ENCODE measurements around the gene NFAT5.
"Not testable (repeated sequence)": the region's sequence is repeated elsewhere in the genome, so short reads cannot be mapped to it uniquely, and the experiment has no call there.

NFAT5 gene

DNA sequence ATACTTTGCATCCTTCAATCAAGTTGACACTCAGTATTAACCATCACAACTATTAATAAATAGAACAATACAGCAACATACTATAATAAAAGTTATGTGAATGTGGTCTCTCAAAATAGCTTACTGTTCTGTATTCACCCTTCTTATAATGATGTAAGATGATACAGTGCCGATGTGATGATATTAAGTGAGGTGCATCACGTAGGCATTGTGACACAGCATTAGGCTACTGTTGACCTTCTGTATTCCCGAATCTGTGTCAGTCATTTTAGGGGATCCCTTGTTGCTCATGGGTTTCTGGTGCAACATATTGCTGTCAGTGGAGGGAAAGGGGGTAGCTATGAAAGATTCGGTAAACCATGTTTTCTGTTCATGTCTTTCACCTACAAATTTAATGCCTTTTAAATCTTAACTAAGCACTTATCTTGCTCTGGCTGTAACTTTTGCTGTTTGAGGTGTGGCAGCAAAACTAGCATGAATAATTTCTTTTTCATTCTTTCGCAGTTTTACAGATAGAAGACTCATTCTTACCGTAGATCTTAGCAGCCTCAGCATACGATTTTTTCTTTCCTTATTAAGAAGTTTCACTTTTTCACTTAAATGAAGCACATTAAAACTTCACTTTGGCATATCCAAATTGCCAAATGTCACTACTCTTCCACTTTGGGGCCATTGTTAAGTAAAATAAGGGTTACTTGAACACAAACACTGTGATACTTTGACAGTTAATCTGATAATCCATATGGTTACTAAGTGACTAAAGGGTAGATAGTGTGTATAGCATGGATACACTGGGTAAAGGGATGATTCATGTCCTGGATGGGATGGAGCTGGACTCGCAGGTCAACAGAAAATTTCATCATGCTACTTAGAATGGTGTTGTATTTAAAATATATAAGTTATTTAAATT lies 29.6 kb downstream of the NFAT5 start:
- DNase-seq (ENCODE audit: low spot score), result no peak

DNA sequence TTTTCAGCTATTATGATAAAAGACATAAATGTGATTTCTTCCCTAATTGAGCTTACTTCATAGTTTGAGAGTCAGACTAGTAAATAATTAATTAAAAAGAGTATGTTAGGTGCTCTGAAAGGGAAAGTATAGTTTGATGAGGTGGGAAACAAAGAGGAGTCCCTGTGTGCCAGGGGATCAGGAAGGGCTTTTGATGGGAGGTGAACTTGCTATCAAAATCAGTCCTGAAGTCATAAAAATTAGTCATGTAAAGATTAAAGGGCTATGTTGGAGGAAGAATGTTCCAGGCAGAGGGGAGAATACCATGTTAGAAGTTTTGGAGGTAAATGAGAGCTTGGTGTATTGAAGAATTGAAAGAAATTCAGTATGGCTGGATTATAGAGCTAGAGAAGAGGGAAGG lies 31.0 kb downstream of the NFAT5 start:
- DNase-seq (ENCODE audit: low spot score), result no peak

DNA sequence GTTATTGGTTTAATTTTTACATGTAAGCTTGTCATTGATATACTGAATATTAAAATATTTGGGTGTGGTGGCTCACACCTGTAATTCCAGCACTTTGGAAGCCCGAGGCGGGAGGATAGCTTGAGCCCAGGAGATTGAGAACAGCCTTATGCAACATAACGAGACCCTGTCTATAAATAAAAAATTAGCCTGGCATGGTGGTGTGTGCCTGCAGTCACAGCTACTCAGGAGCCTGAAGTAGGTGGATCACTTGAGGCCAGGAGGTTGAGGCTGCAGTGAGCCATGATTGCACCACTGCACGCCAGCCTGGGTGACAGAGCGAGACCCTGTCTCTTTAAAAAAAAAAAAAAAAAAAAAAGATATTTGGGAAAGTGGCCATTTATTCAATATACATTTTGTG lies 32.3 kb downstream of the NFAT5 start:
- no peak for DNase-seq (ENCODE audit: low spot score)

DNA sequence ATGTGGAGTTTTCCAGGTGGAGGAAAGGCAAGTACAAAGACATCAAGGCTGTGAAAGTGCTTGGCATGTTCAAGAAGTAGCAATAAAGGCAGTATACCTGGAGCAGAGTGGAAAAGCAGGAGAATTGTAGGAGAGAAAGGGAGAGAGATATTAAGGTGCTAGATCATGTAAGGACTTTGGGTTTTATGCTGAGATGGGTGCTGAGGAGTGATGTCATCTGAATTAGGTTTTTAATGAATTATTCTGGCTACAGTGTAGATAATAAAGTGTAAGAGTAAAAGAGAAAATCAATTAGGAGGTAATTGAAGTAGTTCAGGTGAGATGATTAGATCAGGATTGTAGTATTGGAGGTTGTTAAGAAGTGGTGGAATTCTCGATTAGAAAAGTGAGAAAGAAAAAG lies 34.0 kb downstream of the NFAT5 start:
- no peak for DNase-seq (ENCODE audit: low spot score)

DNA sequence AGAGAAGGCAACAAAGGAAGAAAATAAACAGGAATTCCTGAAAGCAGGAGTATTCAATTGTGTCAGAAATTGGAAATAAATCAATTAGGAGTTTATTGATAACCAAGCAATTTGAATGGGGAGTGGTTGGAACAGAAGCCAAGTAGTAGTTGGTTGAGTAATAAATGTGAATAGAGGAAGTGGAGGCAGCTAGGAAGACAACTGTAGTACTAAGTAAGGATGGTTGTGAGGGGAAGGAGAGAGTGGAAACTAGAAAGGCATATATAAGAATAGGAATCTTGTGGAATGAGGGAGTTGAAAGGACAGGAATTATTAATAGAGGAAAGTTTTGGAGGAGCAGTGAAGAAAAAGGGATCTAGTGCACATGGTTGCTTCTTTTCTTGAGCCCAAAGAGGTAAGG lies 34.4 kb downstream of the NFAT5 start:
- DNase-seq (ENCODE audit: low spot score), result no peak

DNA sequence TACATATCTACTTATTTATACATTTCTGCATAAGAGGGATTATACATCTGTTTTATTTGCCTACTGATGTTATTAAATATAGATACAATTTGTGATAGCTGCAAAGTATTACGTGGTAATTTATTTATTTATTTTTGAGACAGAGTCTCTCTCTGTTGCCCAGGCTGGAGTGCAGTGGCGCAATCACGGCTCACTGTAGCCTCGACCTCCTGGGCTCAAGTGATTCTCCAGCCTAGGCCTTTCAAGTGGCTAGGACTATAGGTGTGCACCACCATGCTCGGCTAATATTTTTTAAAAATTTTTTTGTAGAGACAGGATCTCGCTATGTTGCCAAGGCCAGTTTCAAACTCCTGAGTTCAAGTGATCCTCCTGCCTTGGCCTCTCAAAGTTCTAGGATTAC lies 35.5 kb downstream of the NFAT5 start:
- DNase-seq (ENCODE audit: low spot score), result no peak

DNA sequence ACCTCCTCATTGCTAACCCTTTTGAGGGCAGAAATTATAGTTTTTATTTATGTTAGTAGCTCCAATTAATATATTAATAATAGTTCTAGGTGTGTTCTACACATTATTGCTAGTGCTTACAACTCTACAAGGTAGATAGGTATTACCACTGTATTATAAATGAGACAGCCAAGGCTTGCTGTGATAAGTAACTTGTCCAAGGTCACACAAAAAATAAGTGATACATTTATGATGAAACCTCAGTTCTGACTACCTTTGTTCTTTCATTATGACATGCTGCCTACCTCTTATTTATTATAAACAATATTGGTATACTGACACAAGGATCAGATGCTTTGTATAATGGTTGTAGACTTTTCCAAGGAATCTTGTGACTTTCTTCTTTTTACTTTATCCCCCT lies 41.2 kb downstream of the NFAT5 start:
- DNase-seq (ENCODE audit: low spot score), result no peak

DNA sequence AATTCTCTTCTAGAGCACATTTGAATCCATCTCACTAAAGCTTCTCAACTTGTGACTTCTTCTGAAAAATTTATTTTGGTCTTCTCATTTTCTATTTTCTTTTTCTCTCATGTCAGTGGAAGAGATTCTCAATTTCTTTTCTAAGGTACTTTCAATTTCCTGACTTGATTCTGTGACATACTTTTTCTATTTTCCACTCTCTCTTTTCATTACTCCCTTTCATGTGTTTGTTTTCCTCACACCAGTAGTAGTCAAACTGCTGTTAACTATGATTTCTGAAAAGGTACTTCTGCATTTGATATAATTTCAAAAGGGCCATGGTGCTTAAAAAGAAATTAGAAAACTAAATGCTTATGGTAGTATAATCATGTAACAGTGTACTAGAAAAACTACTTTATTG lies 41.9 kb downstream of the NFAT5 start:
- no peak for DNase-seq (ENCODE audit: low spot score)

DNA sequence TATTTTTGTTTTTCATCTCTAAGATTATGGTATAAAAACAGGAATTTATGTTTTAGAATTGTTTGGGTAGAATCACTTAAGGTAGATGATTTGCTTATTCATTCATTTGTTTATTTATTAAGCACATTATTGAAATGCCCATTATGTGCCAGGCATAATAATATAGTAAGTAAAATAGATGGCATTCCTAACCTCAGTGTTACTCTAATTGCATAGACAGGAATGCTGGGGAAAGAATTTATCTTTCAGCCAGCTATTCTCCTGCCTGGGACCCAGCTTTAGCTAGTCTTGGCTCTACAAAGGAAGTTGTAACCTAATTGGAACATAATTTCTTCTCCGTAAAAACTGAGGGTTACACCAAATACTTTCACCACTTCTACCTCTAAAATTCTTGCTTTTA lies 44.6 kb downstream of the NFAT5 start:
- DNase-seq (ENCODE audit: low spot score), result no peak

DNA sequence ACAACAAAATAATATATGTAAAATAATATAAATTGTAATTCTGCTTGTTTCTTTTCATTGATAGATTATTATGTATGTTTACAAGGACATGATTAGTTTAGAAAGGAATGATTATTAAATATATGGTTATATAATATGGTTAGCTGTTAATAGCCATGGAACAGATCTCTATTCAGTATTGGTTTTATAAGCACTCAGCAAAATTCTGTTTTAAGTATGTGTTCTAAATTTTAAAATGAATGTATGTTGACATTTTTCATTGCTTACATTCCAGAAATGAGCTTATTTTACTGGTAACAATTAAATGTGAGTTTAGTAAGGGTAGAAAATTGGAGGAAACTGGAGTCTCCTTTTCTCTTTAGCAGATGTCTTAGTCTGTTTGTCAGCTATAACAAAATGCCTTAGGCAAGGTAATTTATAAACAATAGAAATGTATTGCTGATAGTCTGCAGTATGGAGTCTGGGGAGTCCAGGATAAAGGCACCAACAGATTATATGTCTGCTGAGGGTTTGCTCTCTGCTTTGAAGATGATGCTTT lies 45.4 kb downstream of the NFAT5 start:
- DNase-seq (ENCODE audit: low spot score), result no peak

DNA sequence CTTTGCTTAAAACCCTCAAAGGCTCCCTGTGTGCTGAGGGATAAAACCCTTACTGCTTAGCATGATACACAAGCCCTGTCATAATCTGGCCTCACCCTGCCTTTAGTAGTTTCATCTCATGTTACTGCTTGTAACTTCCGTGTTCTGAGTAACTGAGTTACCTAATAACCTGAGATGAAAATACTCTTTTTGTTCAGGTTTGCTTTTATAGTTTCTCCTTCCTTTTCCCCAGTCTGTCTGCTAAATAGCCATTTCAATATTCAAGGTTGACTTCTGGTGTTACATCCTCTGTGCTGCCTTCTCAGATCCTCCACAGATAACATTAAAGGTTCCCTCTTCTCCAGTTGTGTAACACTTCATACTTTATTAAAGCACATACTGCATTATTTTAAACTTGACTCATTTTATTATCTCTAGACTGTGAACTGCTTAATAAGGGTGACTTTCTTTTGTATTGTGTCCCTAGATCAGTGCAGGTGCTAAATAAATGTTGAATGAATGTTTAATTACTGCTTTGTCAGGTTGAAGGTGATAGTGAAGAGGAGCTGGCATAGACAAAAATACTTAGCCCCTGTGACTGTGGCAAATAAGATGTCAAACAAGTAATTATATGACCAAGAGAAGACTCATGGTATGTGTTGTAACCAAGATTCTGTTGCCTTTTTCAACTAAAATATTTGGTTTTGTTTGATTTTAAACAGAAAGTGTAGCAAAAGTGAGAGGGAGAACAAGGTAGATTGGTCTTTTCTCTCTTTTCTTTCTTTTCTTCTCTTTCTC lies 47.8 kb downstream of the NFAT5 start:
- DNase-seq (ENCODE audit: low spot score), result no peak

DNA sequence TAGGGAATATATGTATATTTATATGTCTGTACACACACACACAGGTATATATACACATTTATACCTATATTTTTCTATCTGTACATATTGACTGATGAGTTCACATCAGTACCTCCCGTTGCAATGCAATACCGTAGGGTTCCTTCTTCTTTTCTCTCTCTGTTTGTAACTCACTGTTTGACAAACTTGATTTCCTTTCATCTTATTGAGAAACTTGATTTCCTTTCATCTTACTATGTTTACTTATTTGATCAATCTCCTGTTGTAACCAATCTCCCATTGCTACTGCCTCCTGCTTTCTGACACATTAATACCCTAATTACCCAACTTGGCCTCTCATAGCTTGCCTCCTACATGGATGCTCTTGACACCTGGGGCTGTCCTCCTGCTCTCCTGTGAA lies 49.8 kb downstream of the NFAT5 start:
- DNase-seq (ENCODE audit: low spot score), result no peak

DNA sequence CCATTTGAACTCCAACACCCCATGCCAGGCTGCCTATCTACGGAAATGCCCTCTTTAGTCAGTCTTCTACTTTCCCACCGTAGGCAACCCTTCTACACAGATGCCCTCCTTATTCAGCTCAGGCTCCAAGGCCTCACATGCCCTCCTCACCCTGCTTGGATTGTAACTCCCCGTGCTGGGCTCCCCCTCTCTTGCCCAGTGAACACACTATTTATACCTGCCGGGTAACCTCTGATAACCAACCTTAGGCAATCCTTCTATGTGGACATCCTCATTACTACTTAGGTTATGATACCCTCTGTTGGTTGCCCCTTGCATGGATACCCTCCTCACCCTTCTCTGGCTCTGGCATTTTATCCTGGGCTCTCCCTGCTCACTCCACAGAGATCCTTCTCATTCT lies 50.3 kb downstream of the NFAT5 start:
- no peak for DNase-seq (ENCODE audit: low spot score)

DNA sequence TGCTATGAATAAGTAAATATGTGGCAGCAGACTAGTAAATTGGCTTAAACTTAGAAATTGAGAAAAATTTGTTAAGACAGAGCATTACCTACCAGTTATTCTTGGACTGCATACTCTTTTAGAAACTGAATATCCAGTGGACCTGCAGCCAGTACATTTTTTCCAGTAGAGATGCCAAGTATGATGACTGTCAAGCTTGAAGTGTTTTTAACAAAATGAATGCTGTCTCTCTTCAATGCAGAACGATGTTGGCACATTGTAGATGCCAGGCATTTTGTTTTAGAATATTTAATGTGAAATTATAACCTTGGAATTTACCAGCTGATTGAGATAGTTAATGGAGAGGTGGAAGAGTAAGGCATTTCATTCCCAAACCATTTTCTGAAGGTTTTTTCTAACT lies 52.5 kb downstream of the NFAT5 start:
- no peak for DNase-seq (ENCODE audit: low spot score)

DNA sequence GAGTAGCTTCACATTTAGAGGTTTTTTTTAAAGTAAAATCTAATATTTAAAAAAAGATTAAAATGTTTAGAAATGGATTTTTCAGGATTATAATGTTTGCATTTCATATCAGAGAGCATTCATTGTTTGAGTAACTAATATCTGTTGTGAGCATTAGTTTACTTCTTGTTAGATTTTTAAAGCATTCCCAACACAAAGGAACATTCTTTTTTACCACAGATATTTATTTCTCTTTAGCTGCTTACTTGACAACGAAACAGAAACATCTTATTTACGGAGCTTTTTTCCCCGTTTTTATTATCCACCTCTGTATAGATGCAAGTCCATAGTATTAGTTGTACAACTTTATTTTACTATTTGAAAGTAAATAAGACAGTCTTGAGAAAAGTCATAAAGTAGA lies 53.0 kb downstream of the NFAT5 start:
- no peak for DNase-seq (ENCODE audit: low spot score)

DNA sequence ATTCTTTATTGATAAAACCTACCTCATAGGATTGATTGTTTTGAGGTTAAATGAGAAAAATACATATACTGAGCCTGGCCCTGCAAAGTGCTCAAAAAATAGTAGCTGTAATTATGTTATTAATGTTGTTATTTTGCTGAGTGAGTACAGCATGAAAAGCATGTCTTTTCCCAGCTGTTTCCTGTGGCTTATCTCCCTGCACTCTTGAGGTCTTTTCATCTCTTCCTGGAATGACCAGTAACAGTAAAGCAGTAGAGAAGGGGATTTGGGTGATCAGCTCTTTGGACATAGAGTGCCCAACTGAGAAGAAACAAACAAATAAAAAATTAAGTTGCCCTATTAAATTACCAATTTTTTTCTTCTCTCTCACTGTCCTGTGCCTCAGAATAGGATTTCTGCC lies 53.7 kb downstream of the NFAT5 start:
- no peak for DNase-seq (ENCODE audit: low spot score)

DNA sequence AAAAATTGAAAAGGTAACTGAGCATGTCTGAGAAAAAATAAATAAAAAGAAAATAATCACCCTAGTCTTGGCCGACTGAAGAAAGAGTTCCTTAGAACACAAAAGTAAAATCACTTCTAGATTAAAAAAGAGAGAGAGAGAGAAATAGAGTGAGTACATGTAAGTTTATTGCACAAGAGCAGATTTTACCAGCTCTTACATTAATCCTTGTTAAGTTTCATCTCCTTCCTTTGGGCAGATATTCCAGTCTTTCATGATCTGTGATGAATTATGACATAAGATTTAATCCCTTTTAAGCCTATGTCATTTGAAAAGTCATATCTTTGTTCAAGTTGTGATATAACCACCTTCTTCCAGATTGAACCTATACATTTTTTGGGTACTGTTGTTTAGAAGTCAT lies 54.8 kb downstream of the NFAT5 start:
- no peak for DNase-seq (ENCODE audit: low spot score)

DNA sequence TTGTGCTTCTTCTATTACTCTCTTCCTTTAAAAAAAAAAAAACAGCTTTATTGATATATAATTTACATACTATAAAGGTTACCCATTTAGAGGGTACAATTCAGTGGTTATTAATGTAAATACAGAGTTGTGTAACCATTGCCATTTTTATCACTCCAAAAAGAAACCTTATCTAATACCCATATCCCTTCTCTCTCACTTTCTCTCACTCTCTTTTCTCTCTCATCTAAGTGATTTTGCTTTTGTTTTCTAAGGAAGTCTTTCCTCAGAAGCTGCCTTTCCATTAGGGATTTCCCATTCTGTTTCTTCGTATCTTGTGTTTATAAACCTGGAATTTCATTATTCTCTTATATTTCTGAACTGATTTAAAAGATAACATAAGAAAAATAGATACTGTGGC lies 55.5 kb downstream of the NFAT5 start:
- DNase-seq (ENCODE audit: low spot score), result no peak

DNA sequence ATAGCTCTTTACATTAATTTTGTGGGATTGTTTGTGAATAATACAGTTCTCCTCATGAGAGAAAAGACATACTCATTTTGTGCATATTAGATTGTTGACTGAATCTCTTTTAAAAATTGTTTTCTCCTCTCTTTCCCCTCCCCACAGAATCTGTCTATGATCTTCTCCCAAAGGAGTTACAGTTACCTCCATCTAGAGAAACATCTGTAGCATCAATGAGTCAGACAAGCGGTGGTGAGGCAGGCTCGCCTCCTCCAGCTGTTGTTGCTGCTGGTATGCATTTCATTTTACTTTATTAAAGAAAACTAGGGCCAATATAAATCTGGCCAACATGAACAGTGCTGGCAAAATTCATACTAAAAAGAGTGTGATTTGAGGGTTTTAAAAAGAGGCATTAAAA lies 60.5 kb downstream of the NFAT5 start:
- no peak for DNase-seq (ENCODE audit: low spot score)

DNA sequence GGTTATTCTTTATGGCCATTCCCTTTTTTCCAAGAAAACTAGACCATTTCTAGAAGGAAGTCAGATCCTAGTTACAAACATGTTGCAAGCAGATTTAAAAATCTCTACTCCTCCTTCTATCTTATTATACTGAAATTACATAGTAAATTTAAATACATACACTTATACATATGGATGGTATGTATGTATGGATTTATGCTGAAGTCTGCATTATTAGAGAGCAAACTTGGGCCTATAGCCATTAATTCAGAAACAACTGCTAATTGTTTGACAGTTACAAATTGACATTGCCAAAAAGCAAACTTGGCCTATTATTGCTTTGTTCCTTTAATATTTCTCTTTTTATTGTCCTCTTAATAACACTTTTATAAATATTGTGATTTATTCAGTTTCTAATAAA lies 67.1 kb downstream of the NFAT5 start:
- no peak for DNase-seq (ENCODE audit: low spot score)

DNA sequence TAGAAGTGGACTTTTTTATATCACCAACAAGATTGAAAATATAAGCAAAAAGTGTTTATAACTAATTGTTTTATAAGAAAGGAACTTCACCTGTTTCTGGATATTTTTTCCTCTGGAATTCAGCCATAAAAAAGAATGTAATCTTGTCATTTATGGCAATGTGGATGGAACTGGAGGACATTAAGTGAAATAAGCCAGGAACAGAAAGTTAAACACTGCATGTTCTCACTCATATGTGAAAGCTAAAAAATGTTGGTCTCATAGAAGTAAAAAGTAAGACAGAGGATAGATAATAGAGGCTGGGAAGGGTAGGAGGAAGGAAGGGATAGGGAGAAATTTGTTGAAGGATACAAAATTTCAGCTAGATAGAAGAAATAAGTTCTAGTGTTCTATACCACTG lies 67.6 kb downstream of the NFAT5 start:
- DNase-seq (ENCODE audit: low spot score), result no peak

DNA sequence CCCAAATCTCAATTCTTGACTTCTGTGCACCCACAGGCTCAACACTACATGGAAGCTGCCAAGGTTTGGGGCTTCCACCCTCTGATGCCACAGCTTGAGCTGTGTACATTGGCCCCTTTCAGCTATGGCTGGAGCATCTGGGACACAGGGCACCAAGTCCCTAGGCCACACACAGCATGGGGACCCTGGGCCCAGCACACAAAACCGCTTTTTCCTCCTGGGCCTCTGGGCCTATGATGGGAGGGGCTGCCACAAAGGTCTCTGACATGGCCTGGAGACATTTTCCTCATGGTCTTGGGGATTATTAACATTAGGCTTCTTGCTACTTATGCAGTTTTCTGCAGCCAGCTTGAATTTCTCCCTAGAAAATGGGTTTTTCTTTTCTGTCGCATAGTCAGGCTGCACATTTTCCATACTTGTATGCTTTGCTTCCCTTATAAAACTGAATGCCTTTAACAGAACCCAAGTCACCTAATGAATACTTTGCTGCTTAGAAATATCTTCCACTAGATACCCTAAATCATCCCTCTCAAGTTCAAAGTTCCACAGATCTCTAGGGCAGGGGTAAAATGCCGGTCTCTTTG lies 70.9 kb downstream of the NFAT5 start:
- not testable (repeated sequence) for DNase-seq (ENCODE audit: low spot score)
